ENCODE measurements around the gene ZBTB49.

DNA sequence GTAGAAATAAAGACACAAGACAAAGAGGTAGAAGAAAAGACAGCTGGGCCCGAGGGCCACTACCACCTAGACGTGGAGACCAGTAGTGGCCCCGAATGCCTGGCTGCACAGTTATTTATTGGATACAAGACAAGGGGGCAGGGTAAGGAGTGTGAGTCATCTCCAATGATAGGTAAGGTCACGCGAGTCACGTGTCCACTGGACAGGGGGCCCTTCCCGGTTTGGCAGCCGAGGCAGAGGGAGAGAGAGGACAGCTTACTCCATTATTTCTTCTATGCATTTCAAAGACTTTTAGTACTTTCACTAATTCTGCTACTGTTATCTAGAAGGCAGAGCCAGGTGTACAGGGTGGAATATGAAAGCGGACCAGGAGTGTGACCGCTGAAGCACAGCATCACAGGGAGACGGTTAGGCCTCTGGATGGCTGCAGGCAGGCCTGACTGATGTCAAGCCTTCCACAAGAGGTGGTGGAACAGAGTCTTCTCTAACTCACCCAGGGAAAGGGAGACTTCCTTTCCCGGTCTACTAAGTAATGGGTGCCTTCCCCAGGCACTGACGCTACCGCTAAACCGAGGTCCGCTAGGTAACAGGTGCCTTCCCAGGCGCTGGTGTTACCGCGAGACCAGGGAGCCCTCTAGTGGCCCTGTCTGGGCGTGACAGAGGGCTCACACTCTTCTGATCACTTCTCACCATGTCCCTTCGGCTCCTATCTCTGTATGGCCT, 44.9 kb downstream of the ZBTB49 start:
- TF ChIP-seq EZH2 (IDR thresholded peaks at IDR 0.05; ENCODE audit: borderline replicate concordance, insufficient read depth, low read depth, low read length, poor library complexity, severe bottlenecking), result no peak
- TF ChIP-seq, protein P1, sequence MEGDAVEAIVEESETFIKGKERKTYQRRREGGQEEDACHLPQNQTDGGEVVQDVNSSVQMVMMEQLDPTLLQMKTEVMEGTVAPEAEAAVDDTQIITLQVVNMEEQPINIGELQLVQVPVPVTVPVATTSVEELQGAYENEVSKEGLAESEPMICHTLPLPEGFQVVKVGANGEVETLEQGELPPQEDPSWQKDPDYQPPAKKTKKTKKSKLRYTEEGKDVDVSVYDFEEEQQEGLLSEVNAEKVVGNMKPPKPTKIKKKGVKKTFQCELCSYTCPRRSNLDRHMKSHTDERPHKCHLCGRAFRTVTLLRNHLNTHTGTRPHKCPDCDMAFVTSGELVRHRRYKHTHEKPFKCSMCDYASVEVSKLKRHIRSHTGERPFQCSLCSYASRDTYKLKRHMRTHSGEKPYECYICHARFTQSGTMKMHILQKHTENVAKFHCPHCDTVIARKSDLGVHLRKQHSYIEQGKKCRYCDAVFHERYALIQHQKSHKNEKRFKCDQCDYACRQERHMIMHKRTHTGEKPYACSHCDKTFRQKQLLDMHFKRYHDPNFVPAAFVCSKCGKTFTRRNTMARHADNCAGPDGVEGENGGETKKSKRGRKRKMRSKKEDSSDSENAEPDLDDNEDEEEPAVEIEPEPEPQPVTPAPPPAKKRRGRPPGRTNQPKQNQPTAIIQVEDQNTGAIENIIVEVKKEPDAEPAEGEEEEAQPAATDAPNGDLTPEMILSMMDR (IDR thresholded peaks at IDR 0.05), result peak; percentile 86
